Cardiac fibroblast (primary cell): ENCODE data around the gene TBC1D25.

Experiments used
- DNase-seq, 2 donors: peaks; one replicate each; pipeline versions ENCODE4 v3.0.0 to v3.0.0-alpha.2; 2010; ENCODE audit warnings: low read depth in 2 of 2
- H3K4me3 ChIP-seq, 2 donors: replicated peaks in 1 of 2; 1 replicate in 1 of 2; 2 replicates in 1 of 2; pipeline ENCODE4 v1.5.1; 2011; ENCODE audit warnings: low read depth in 2 of 2, low read length in 2 of 2, mild to moderate bottlenecking in 2 of 2, moderate library complexity in 1 of 2
- CTCF ChIP-seq: IDR thresholded peaks from one replicate; pipeline ENCODE4 v1.5.1; 2011; ENCODE audit warnings: low read depth, mild to moderate bottlenecking, low read length, inconsistent platforms

Gene TBC1D25

GRCh38 chrX:48595929-48596328, 56.4 kb downstream of the TBC1D25 start:
- no peak for TF ChIP-seq CTCF
- no peak for DNase-seq
- no peak overlapping the region for H3K4me3 ChIP-seq

GRCh38 chrX:48597353-48598264, 58.1 kb downstream of the TBC1D25 start, which contains the start of gene WDR13:
TSS of gene WDR13 (plus strand) at chrX:48597492. CDS start at chrX:48597997, 505 bp downstream.
- TF ChIP-seq CTCF: no peak
- DNase-seq: peak; percentile 97 to 98
- H3K4me3 ChIP-seq: peak within 1 kb of the TSS; percentile 52 to 63

GRCh38 chrX:48598614-48599013, 59.1 kb downstream of the TBC1D25 start:
- TF ChIP-seq CTCF: no peak
- DNase-seq: no peak
- H3K4me3 ChIP-seq: peak overlapping the region; percentile 52 to 63

- no peak overlapping the region for H3K4me3 ChIP-seq
- TF ChIP-seq CTCF: no peak
- DNase-seq: no peak
Measured at GRCh38 chrX:48599341-48599740, 59.8 kb downstream of the TBC1D25 start.

- TF ChIP-seq CTCF: no peak
- no peak overlapping the region for H3K4me3 ChIP-seq
- DNase-seq: no peak
Measured at GRCh38 chrX:48600226-48600625, 60.7 kb downstream of the TBC1D25 start.

- no peak for TF ChIP-seq CTCF
- no peak for DNase-seq
- H3K4me3 ChIP-seq: no peak overlapping the region
Measured at GRCh38 chrX:48601741-48602394, 62.4 kb downstream of the TBC1D25 start.
